Neural progenitor cell (in vitro differentiated cells): ENCODE data around the gene SLFN5. TPM values are rescaled to one million over a fixed set of nuclear protein-coding genes. Genes with fewer than 3 reads are reported as not detected.
"Not testable (repeated sequence)": the region's sequence is repeated elsewhere in the genome, so short reads cannot be mapped to it uniquely, and the experiment has no call there.

Experiments
- DNase-seq: peaks from one replicate; pipeline ENCODE4 v3.0.0-alpha.2; 2016; ENCODE audit warnings: low spot score
- H2AFZ ChIP-seq: fragments of 200-600 bp; sonication (generic); replicated peaks from 2 replicates; pipeline ENCODE4 v1.6.1; 2016; ENCODE audit warnings: antibody characterized with exemption
- H3F3A ChIP-seq: fragments of 200-600 bp; sonication (generic); 2 replicates; pipeline ENCODE4 v1.6.1; 2016; ENCODE audit warnings: antibody characterized with exemption, low read depth
- H3K27ac ChIP-seq: fragments of 200-600 bp; sonication (generic); 2 replicates; pipeline ENCODE4 v1.5.1; 2016; ENCODE audit warnings: mild to moderate bottlenecking
- H3K27me3 ChIP-seq: fragments of 200-600 bp; sonication (generic); 2 replicates; pipeline ENCODE4 v1.6.1; 2016; ENCODE audit warnings: mild to moderate bottlenecking, moderate library complexity
- H3K36me3 ChIP-seq: fragments of 200-600 bp; sonication (generic); 2 replicates; pipeline ENCODE4 v1.5.1; 2016
- H3K4me1 ChIP-seq: fragments of 200-600 bp; sonication (generic); 2 replicates; pipeline ENCODE4 v1.6.1; 2016; ENCODE audit warnings: mixed run types
- H3K4me2 ChIP-seq: fragments of 200-600 bp; sonication (generic); 2 replicates; pipeline ENCODE4 v1.6.1; 2016
- H3K4me3 ChIP-seq: fragments of 200-600 bp; sonication (generic); 2 replicates; pipeline ENCODE4 v1.5.1; 2016
- H3K79me2 ChIP-seq: fragments of 200-600 bp; sonication (generic); 2 replicates; pipeline ENCODE4 v1.6.1; 2016; ENCODE audit warnings: low read depth
- H3K9ac ChIP-seq: fragments of 200-600 bp; sonication (generic); 2 replicates; pipeline ENCODE4 v1.6.1; 2016
- H3K9me3 ChIP-seq: fragments of 200-600 bp; sonication (generic); 2 replicates; pipeline ENCODE4 v1.5.1; 2016; ENCODE audit warnings: low read depth
- H4K20me1 ChIP-seq: fragments of 200-600 bp; sonication (generic); 2 replicates; pipeline ENCODE4 v1.6.1; 2016; ENCODE audit warnings: low read depth
- H3K27ac Mint-ChIP-seq: 3 replicates; pipeline ENCODE4 v1.8.0; 2021; ENCODE audit warnings: mixed read lengths
- H3K27me3 Mint-ChIP-seq: 2 replicates; pipeline ENCODE4 v1.8.0; 2022; ENCODE audit warnings: low read depth, mild to moderate bottlenecking, inconsistent platforms, moderate library complexity, mixed read lengths; ENCODE audit not compliant: insufficient read depth
- H3K36me3 Mint-ChIP-seq: 3 replicates; pipeline ENCODE4 v1.8.0; 2021; ENCODE audit warnings: mixed read lengths
- H3K4me1 Mint-ChIP-seq: 3 replicates; pipeline ENCODE4 v1.8.0; 2021; ENCODE audit warnings: mixed read lengths
- H3K4me3 Mint-ChIP-seq: 3 replicates; pipeline ENCODE4 v1.8.0; 2021; ENCODE audit warnings: mild to moderate bottlenecking, moderate library complexity, mixed read lengths
- H3K9me3 Mint-ChIP-seq: 3 replicates; pipeline ENCODE4 v1.8.0; 2020; ENCODE audit warnings: mixed read lengths
- CTCF ChIP-seq: fragments of 200-600 bp; sonication (generic); IDR thresholded peaks from 2 replicates; pipeline ENCODE4 v1.5.1; 2017; ENCODE audit warnings: antibody characterized with exemption, mild to moderate bottlenecking
- EZH2 ChIP-seq: fragments of 200-600 bp; sonication (generic); IDR thresholded peaks from 2 replicates; pipeline ENCODE4 v1.6.1; 2017; ENCODE audit warnings: antibody characterized with exemption, mild to moderate bottlenecking, moderate library complexity
- EZH2phosphoT487 ChIP-seq: fragments of 200-600 bp; sonication (generic); IDR thresholded peaks from 2 replicates; pipeline ENCODE4 v1.6.1; 2017; ENCODE audit warnings: antibody characterized with exemption
- total RNA-seq: library from RNA; depleted of rRNA; stranded (reverse); fragments of >200 nt; gene quantifications from 2 replicates; pipeline ENCODE4 v1.2.3, GENCODE V29; 2015; ENCODE audit warnings: low replicate concordance

The SLFN5 gene
- total RNA-seq, 1 donor from 2014 or later = 5.8 TPM

- H3K27ac ChIP-seq = no peak overlapping the region
- DNase-seq = no peak
- Mint-ChIP-seq H3K4me1 (no peaks in the 10 kb centered on the region), H3K27ac (no peak overlapping the region), H3K4me3 (no peak overlapping the region), H3K36me3 (no peaks in the 10 kb centered on the region), H3K27me3 (no peaks in the 10 kb centered on the region), H3K9me3 (peaks cover 49% of the 10 kb centered on the region)
- H3K4me3 ChIP-seq = no peak overlapping the region
- H3K4me1 ChIP-seq = no peaks in the 10 kb centered on the region
- no peaks in the 10 kb centered on the region for H3K36me3 ChIP-seq
- no peak for TF ChIP-seq EZH2
- no peak for TF ChIP-seq EZH2phosphoT487
- TF ChIP-seq CTCF = no peak
- no peaks in the 10 kb centered on the region for H3K79me2 ChIP-seq
- H4K20me1 ChIP-seq = no peaks in the 10 kb centered on the region
- no peak overlapping the region for H2AFZ ChIP-seq
- H3F3A ChIP-seq = no peaks in the 10 kb centered on the region
- no peak overlapping the region for H3K4me2 ChIP-seq
- no peaks in the 10 kb centered on the region for H3K27me3 ChIP-seq
- no peak overlapping the region for H3K9ac ChIP-seq
- H3K9me3 ChIP-seq = peaks cover 6% of the 10 kb centered on the region
Measured at GRCh38 chr17:35298639-35299038, 55.8 kb downstream of the SLFN5 start.

- no peaks in the 10 kb centered on the region for H4K20me1 ChIP-seq
- H3K9ac ChIP-seq = no peak overlapping the region
- H3K36me3 Mint-ChIP-seq = no peaks in the 10 kb centered on the region
- no peak overlapping the region for H2AFZ ChIP-seq
- no peaks in the 10 kb centered on the region for H3K36me3 ChIP-seq
- H3K4me2 ChIP-seq = no peak overlapping the region
- H3K4me3 Mint-ChIP-seq = no peak overlapping the region
- TF ChIP-seq EZH2phosphoT487 = no peak
- TF ChIP-seq CTCF = no peak
- no peak for TF ChIP-seq EZH2
- H3K27ac Mint-ChIP-seq = no peak overlapping the region
- no peaks in the 10 kb centered on the region for H3K79me2 ChIP-seq
- H3K4me3 ChIP-seq = no peak overlapping the region
- no peaks in the 10 kb centered on the region for H3K4me1 Mint-ChIP-seq
- H3F3A ChIP-seq = no peaks in the 10 kb centered on the region
- no peaks in the 10 kb centered on the region for H3K27me3 ChIP-seq
- no peak for DNase-seq
- peaks cover 6% of the 10 kb centered on the region for H3K9me3 ChIP-seq
- no peaks in the 10 kb centered on the region for H3K4me1 ChIP-seq
- H3K9me3 Mint-ChIP-seq = peaks cover 54% of the 10 kb centered on the region
- H3K27ac ChIP-seq = no peak overlapping the region
- no peaks in the 10 kb centered on the region for H3K27me3 Mint-ChIP-seq
Measured at GRCh38 chr17:35299135-35299534, 56.3 kb downstream of the SLFN5 start.

GRCh38 chr17:35309345-35309744, 66.5 kb downstream of the SLFN5 start:
- H4K20me1 ChIP-seq, H3K4me3 Mint-ChIP-seq, H3K4me3 ChIP-seq, H3K27ac ChIP-seq, H3K27me3 Mint-ChIP-seq, H2AFZ ChIP-seq, H3F3A ChIP-seq, DNase-seq, H3K9me3 ChIP-seq, H3K27ac Mint-ChIP-seq, H3K4me2 ChIP-seq, H3K9me3 Mint-ChIP-seq, H3K4me1 ChIP-seq, H3K4me1 Mint-ChIP-seq, H3K79me2 ChIP-seq, H3K9ac ChIP-seq, H3K36me3 ChIP-seq, H3K36me3 Mint-ChIP-seq: not testable (repeated sequence)
- peaks cover 14% of the 10 kb centered on the region for H3K27me3 ChIP-seq

GRCh38 chr17:35312346-35312745, 69.5 kb downstream of the SLFN5 start:
- Histone ChIP-seq H3K4me2 (no peak overlapping the region), H3K36me3 (no peaks in the 10 kb centered on the region), H2AFZ (no peak overlapping the region), H3F3A (no peaks in the 10 kb centered on the region), H3K9ac (no peak overlapping the region), H3K4me3 (no peak overlapping the region), H3K9me3 (no peaks in the 10 kb centered on the region), H3K4me1 (no peaks in the 10 kb centered on the region), H4K20me1 (no peaks in the 10 kb centered on the region), H3K79me2 (no peaks in the 10 kb centered on the region), H3K27me3 (peaks cover 15% of the 10 kb centered on the region), H3K27ac (no peak overlapping the region)
- H3K4me1 Mint-ChIP-seq = no peaks in the 10 kb centered on the region
- H3K36me3 Mint-ChIP-seq = no peaks in the 10 kb centered on the region
- DNase-seq = no peak
- H3K4me3 Mint-ChIP-seq = no peak overlapping the region
- no peaks in the 10 kb centered on the region for H3K9me3 Mint-ChIP-seq
- TF ChIP-seq CTCF (no peak), EZH2phosphoT487 (no peak), EZH2 (no peak)
- H3K27ac Mint-ChIP-seq = no peak overlapping the region
- H3K27me3 Mint-ChIP-seq = peaks cover 5% of the 10 kb centered on the region
